Neural crest cell (in vitro differentiated cells): ENCODE measurements around the gene RAVER2. TPM values are rescaled to one million over a fixed set of nuclear protein-coding genes. Genes with fewer than 3 reads are reported as not detected.

ENCODE experiments used
- DNase-seq: peaks from one replicate; pipeline ENCODE4 v3.0.0; 2021; ENCODE audit warnings: low read depth, mixed read lengths, low spot score
- H3K27ac Mint-ChIP-seq: one replicate; pipeline ENCODE4 v1.8.0; 2021; ENCODE audit warnings: mild to moderate bottlenecking, mixed read lengths; ENCODE audit not compliant: unreplicated experiment
- H3K27me3 Mint-ChIP-seq: 2 replicates; pipeline ENCODE4 v1.8.0; 2021; ENCODE audit warnings: low read depth, mild to moderate bottlenecking, mixed read lengths
- H3K36me3 Mint-ChIP-seq: 2 replicates; pipeline ENCODE4 v1.8.0; 2021; ENCODE audit warnings: low read depth, mild to moderate bottlenecking, mixed read lengths
- H3K4me1 Mint-ChIP-seq: 2 replicates; pipeline ENCODE4 v1.8.0; 2021; ENCODE audit warnings: mixed read lengths
- H3K4me3 Mint-ChIP-seq: one replicate; pipeline ENCODE4 v1.8.0; 2021; ENCODE audit warnings: mild to moderate bottlenecking, mixed read lengths
- H3K9me3 Mint-ChIP-seq: 2 replicates; pipeline ENCODE4 v1.8.0; 2021; ENCODE audit warnings: mixed read lengths
- CTCF ChIP-seq: fragments of 200-600 bp; sonication (generic); conservative IDR thresholded peaks from 2 replicates; pipeline ENCODE4 v1.5.0; 2021; ENCODE audit warnings: antibody characterized with exemption, mild to moderate bottlenecking
- total RNA-seq: library from RNA; stranded (reverse); gene quantifications from 2 replicates; pipeline ENCODE4 v1.2.1, GENCODE V29; 2021

RAVER2 gene
- total RNA-seq, 1 donor from 2014 or later = 27.8 TPM

GRCh38 chr1:64875606-64876005 lies 130.7 kb downstream of the RAVER2 start:
- Mint-ChIP-seq H3K27me3 (no peaks in the 10 kb centered on the region), H3K27ac (peak overlapping the region; percentile 40), H3K4me3 (no peak overlapping the region), H3K4me1 (peaks cover 8% of the 10 kb centered on the region), H3K36me3 (peaks cover 4% of the 10 kb centered on the region), H3K9me3 (no peaks in the 10 kb centered on the region)
- no peak for TF ChIP-seq CTCF
- DNase-seq = no peak

GRCh38 chr1:64877151-64877550 lies 132.3 kb downstream of the RAVER2 start:
- no peak for TF ChIP-seq CTCF
- H3K4me3 Mint-ChIP-seq = no peak overlapping the region
- no peaks in the 10 kb centered on the region for H3K9me3 Mint-ChIP-seq
- no peaks in the 10 kb centered on the region for H3K27me3 Mint-ChIP-seq
- H3K36me3 Mint-ChIP-seq = no peaks in the 10 kb centered on the region
- peaks cover 8% of the 10 kb centered on the region for H3K4me1 Mint-ChIP-seq
- H3K27ac Mint-ChIP-seq = no peak overlapping the region
- DNase-seq = no peak

GRCh38 chr1:64877598-64877997 lies 132.7 kb downstream of the RAVER2 start:
- DNase-seq = no peak
- no peaks in the 10 kb centered on the region for H3K36me3 Mint-ChIP-seq
- H3K9me3 Mint-ChIP-seq = no peaks in the 10 kb centered on the region
- H3K27me3 Mint-ChIP-seq = no peaks in the 10 kb centered on the region
- no peak overlapping the region for H3K27ac Mint-ChIP-seq
- TF ChIP-seq CTCF = no peak
- no peak overlapping the region for H3K4me3 Mint-ChIP-seq
- peaks cover 8% of the 10 kb centered on the region for H3K4me1 Mint-ChIP-seq

GRCh38 chr1:64878090-64878489 lies 133.2 kb downstream of the RAVER2 start:
- Mint-ChIP-seq H3K27ac (no peak overlapping the region), H3K4me1 (peaks cover 8% of the 10 kb centered on the region)

GRCh38 chr1:64878931-64879611 lies 134.2 kb downstream of the RAVER2 start:
- no peak for DNase-seq
- no peaks in the 10 kb centered on the region for H3K36me3 Mint-ChIP-seq
- no peak overlapping the region for H3K27ac Mint-ChIP-seq
- TF ChIP-seq CTCF = no peak
- no peaks in the 10 kb centered on the region for H3K27me3 Mint-ChIP-seq
- peaks cover 8% of the 10 kb centered on the region for H3K4me1 Mint-ChIP-seq
- no peaks in the 10 kb centered on the region for H3K9me3 Mint-ChIP-seq
- no peak overlapping the region for H3K4me3 Mint-ChIP-seq

More at GRCh38 chr1:64878090-64878489, 133.2 kb downstream of the RAVER2 start:
- Mint-ChIP-seq H3K9me3 (no peaks in the 10 kb centered on the region), H3K4me3 (no peak overlapping the region), H3K36me3 (no peaks in the 10 kb centered on the region), H3K27me3 (no peaks in the 10 kb centered on the region)
- no peak for TF ChIP-seq CTCF
- DNase-seq = no peak
